Activated CD8-positive, alpha-beta memory T cell treated with anti-CD3 and anti-CD28 coated beads, Interleukin-2, amount 50 U/mL, for 1 hour (primary cell): Measurements from ENCODE around the gene EEFSEC.

ENCODE experiments used
- DNase-seq: peaks from one replicate; pipeline ENCODE4 v3.0.0-alpha.2; 2020; ENCODE audit errors: extremely low read depth

The EEFSEC gene

DNA sequence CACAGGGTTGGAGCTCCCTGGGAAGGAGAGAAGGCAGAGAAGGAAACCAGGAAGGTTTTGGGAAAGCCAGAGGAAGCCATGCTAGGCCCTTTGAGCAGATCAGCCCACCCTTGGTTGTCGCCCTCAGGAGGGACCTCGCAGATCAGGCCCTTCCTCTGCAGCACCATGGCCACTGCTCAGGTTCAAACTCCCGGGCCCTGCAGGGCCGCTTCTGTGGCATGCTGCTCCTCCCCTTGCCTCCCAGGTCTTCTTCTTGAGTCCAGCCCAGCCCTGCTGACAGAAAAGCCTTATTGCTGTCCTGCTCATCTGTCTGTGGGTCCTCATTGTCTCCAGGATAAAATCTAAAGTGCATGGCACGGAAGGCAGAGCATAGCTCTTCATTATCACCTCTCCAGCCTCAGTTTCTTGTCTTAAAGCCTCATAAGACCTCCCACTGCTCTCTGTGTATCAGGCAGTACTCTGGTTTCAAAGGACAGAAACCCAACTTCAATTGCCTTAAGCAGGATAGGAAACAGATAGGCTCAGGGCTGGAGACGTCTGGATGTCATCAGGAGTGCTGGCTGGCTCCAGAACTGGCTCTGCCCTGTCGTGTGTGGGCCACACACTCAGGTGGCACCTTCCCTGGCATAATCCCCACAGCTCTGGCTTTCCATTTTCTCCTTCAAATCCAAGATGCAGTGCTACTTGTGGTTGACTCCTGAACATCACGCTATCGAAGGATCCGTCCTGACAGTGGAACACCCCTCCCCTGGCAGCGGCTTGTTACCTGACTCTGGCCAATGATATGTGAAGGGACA, 118.5 kb downstream of the EEFSEC start:
- no peak for DNase-seq

GRCh38 chr3:128273109-128273840, 120.0 kb downstream of the EEFSEC start:
- DNase-seq: no peak

DNA sequence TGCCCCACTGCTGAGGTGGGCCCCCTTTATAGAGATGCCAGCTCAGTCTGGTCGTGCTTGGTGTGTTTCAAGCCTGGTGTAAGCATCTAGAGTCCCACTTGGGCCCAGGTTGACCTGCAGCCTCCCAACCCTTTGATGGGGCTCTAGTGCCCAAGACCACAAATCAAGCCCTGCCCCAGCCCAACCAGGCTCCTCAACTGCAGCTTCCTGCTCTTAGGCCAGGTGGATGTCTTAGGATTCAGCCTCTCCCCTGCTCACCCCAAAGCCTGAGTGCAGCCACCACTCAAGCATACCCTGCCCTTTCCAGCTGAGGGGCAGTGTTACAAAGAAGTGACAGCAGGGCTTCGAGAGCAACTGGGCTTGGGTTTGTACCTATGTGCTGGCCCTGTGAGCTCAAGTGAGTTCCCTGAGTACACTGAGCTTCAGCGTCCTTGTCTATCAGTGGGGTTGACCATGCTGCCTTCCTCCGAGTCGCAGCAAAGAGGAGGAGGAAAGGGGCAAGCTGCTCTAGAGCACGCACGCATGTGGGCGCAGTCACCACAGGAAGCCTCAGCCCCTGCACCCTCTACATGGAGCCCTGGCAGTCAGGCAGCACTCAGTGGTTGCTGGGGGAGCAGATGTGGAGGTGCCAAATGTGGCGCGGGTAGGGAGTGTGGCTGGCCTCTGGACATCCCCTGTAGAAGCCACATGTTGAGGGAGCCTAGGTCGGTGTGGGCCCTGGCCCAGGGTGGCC, 120.7 kb downstream of the EEFSEC start:
- no peak for DNase-seq

- no peak for DNase-seq
Observed at GRCh38 chr3:128274837-128275236, 121.6 kb downstream of the EEFSEC start.

DNA sequence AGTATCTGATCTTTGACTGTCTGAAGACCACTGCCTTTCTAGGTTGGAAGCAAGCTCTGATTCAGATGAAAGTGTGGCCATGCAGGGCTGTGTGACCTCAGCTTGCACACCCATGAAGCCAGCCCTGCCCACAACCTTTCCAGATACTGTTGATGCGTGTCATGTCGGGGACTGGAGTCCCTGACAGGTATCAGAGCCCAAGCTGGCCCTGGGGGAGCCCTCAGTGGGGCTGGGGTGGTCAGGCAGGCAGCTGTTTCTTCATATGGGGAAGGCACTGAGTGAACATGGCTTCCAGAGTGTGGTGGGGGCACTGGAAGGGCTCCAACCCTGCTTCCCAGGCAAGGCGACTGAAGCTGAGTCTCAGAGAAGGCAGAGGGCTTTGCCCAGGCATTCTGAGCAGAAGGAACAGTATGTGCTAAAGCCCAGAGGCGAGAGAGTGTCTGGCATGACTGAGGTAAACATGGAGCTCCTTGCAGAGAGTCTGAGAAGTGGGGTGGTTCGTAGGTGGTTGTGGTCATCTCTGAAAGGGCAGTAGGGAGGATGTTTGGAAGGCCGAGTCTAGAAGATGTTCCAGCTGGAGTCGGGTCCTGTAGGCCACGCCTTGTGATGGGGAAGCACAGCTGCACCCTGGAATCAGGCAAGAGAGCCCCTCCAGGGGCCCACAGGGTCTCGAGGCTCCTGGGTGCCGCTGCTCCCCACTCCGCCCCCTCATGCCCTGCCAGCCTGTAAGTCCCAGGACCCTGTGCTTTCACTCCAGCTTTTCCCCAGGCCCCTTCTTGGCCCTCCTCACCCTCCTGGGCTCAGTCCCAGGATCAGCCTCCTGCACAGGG, 122.2 kb downstream of the EEFSEC start:
- no peak for DNase-seq

DNA sequence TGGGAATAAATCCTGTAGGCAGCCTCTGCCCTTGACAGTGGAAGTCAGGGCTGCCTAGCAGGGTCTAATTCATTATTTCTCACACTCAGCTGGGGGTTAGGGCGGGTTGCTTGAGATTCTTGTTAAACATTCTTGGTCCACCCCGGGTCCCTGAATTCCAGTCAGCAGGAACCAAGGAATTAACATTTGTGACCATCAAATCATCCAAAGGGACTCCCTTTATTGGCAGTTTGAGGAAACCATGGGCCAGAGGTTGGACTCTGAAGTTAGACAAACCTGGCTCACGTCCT, 122.8 kb downstream of the EEFSEC start:
- no peak for DNase-seq

- no peak for DNase-seq
Observed at GRCh38 chr3:128276577-128277183, 123.4 kb downstream of the EEFSEC start.

DNA sequence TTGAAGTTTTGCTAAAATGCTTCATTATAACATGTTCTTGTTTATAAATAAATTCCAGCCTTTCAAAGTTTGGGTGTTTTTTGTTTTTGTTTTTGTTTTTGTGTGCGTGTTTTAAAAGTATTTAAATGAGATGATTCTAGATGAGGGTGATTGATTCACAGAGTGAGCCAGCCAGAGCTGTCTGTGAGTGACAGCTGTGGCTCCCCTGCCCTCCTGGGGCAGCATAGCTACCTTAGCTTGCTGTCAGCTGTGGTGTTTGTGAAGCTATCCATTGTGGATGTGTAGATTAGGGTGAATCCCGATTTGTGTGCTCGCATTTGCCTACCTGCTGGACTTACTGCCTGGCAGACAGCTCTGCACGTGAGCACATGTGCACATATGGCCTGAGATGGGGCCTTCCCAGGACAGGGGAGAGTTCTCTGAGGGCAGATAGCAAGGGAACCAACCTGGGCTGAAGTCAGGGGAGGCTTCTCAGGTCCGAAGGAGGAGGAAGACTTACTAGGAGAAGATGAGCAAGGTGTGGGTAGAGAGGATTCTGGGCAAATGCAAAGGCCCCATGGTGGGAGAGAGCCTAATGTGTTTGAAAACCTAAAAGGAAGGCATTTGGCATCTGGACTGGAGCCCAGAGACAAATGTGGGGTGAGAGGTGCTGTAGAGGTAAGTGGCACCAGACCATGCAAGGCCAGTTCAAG, 124.2 kb downstream of the EEFSEC start:
- DNase-seq: no peak

DNA sequence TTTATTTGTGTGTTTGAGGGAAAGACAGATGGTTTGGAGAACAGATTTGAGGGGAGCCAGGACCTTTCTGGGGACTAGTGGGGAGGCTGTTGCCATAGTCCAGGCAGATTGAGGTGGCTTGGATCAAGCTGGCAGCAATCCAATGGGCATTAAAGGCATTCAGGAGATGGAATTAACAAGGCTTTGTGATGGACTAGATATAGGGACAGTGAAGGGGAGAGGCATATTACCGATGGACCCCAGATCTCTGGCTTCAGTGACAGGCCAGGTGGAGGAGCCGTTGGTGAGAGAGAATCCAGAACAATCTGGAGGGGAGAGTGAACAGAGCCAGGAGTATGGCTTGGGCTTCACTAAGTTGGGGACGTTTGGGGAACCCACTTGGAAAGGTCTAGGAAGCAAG, 124.8 kb downstream of the EEFSEC start:
- DNase-seq: no peak

DNA sequence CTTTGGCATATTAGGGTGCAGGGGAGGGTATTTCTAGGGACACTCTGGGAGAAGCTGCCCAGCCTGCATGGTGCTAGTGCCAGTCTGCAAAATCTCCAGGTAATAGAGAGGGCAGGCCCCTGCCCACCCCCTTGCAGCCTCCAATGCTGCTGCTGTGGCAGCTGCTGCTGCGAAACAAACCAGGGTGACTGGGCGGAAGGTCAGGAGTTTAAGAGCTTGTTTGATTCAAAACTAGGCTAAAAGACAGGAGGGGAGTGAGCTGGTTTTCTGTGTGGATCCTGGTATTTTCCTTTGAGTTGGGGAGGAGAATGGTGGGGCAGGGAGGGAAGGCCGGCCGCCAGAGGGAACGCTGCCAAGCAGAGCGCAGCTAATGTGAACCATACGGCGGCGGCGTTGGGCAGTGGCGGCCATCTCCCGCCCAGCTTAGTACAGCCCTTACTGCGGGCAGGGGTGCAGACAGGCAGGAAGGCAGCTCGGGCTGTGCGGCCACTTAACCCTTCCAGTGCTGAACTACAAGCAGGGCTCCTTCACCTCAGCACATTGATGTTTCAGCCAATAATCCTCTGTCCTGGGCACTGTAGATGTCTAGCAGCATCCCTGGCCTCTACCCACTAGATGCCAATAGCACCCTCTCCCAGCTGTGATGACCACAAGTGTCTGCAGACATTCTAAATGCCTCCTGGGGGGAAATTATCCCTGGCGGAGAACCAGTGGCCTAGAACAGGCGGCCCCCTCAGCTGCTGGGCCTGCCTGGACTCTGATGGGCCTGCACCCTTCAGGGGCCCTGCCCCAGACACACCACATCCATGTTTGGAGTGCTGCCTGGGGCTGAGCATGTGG, 125.7 kb downstream of the EEFSEC start:
- DNase-seq: no peak

- DNase-seq: no peak
Observed at GRCh38 chr3:128279601-128279880, 126.3 kb downstream of the EEFSEC start.

DNA sequence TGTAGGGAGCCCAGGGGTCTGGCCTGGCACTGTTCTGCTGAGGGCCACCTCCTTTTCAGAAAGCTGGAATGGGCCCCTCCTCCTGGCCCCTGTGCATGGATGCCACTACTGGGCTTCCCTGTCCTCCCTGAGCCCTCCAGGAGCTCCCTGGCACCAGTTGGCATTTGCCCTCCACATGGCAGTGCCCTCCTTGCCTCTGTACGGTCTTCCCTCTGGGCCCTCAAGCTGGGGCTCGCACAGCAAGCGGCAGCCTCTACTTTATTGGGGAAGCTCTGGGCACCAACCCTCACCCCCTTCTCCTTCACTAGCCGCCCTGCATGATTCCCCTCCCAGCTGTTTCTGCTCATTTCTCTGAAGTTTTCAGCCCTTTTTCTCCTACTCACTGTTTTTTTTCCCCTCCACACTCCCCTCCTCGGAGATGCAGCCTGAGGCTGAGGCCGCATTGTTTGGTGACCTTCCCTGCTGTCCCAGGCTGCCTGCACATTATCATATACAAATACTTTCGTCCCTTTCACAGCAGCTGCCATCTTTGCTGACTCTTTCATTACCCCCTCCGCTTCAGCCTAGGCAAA, 127.3 kb downstream of the EEFSEC start:
- DNase-seq: no peak

DNA sequence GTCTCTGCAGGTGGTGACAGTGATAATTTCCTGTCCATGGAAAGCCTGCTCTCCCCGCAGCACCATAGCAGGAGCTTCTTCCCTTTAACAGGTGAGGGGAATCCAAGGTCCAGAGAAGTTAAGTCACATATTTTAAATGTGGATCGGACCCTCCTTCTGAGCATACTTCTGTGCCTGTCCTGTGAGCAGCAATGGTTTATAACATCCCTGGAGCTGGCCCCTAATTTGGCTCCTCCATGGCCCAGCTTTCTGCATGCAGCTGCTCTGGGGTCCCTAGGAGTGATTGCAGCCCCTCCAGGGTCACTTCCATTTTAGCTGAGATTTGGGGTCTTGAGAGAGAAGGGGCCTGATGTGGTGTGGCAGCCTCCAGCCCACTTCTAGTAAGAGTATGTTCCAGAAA, 127.8 kb downstream of the EEFSEC start:
- DNase-seq: no peak

DNA sequence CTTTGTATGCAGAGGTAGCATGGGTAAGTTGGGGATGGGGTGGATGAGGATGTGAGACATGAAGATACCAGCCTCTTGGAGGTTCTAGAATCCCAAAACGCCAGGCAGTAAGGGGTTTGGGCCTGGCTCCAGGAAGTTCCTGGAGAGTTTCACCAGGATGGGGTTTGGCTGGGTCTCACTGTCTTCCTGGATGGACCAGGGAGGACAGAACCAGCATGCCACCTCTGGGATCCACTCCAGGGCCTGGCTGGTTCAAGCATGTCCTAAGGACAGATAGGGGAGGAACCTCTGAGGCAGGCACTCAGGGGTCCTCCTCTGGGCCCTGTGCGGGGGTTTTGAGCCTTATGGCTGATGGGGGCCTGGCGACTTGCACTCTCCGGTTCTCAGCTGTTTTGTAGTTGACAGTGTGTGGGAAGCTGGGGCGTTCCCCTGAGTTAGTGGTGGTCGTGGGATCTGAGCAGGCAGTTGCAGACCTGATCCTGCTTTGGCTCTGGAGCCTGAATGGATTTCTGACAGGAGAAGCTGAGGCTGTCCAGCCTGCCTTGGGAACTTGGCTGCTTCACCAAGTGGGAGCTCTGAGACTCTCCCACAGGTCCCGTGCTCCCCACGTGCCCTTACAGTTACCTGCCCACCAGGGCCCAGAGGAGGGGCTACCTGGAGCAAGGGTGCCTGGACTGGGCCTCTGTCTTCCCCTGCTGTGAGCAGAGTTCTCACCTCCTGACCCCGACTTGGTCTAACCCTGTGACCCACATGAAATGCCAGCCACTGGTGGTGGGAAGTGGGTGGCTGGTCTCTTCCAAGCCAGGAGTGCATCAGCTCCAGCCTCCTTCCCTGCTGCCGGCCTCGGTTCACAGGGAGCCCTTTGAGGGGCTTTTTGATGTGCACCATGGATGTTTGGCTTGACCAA, 128.4 kb downstream of the EEFSEC start:
- DNase-seq: no peak

GRCh38 chr3:128282380-128283196, 129.3 kb downstream of the EEFSEC start:
- no peak for DNase-seq

- no peak for DNase-seq
Observed at GRCh38 chr3:128283421-128283820, 130.1 kb downstream of the EEFSEC start.

GRCh38 chr3:128285042-128285966, 132.0 kb downstream of the EEFSEC start:
- DNase-seq: no peak
